Liver (tissue), 9 donors: ENCODE data around the gene LTBP4. TPM values are rescaled to one million over a fixed set of nuclear protein-coding genes. Genes with fewer than 3 reads are reported as not detected.

Source experiments
- DNase-seq: peaks from one replicate; pipeline ENCODE4 v3.0.0-alpha.2; 2017; ENCODE audit warnings: low spot score
- H3K27ac ChIP-seq, 2 donors: one replicate each; pipeline ENCODE4 v1.7.0; 2013; ENCODE audit warnings: inconsistent platforms in 2 of 2, low read length in 2 of 2, control low read depth in 1 of 2, low read depth in 1 of 2, mild to moderate bottlenecking in 1 of 2
- H3K27me3 ChIP-seq, 4 donors: one replicate each; pipeline versions ENCODE4 v1.6.1 to v1.7.0; 2013; ENCODE audit warnings: low read length in 3 of 4, inconsistent platforms in 1 of 4, mild to moderate bottlenecking in 1 of 4, moderate library complexity in 1 of 4; ENCODE audit not compliant: control insufficient read depth in 4 of 4, insufficient read depth in 4 of 4
- H3K36me3 ChIP-seq, 4 donors: one replicate each; pipeline versions ENCODE4 v1.6.1 to v1.7.0; 2013; ENCODE audit warnings: low read length in 3 of 4, mild to moderate bottlenecking in 3 of 4, low read depth in 1 of 4, moderate library complexity in 1 of 4; ENCODE audit not compliant: control insufficient read depth in 4 of 4, insufficient read depth in 3 of 4
- H3K4me1 ChIP-seq, 4 donors: one replicate each; pipeline versions ENCODE4 v1.6.1 to v1.7.0; 2013; ENCODE audit warnings: low read length in 3 of 4, mild to moderate bottlenecking in 3 of 4, moderate library complexity in 1 of 4; ENCODE audit not compliant: control insufficient read depth in 4 of 4, insufficient read depth in 4 of 4
- H3K4me3 ChIP-seq, 3 donors: one replicate each; pipeline versions ENCODE4 v1.6.1 to v1.7.0; 2013; ENCODE audit warnings: low read length in 3 of 3, control low read depth in 1 of 3, low read depth in 1 of 3, mild to moderate bottlenecking in 1 of 3
- H3K9ac ChIP-seq, 2 donors: one replicate each; pipeline ENCODE4 v1.7.0; 2013; ENCODE audit warnings: low read length in 2 of 2, mild to moderate bottlenecking in 2 of 2, moderate library complexity in 2 of 2, control low read depth in 1 of 2, low read depth in 1 of 2
- H3K9me3 ChIP-seq, 4 donors: one replicate each; pipeline versions ENCODE4 v1.6.1 to v1.7.0; 2013; ENCODE audit warnings: low read length in 3 of 4; ENCODE audit not compliant: control insufficient read depth in 4 of 4
- EGR1 ChIP-seq, 2 donors: IDR thresholded peaks; 2 replicates each; pipeline ENCODE4 v1.6.1; 2016 to 2018; ENCODE audit warnings: antibody characterized with exemption in 2 of 2, low read depth in 2 of 2
- FOXA2 ChIP-seq: IDR thresholded peaks from 2 replicates; pipeline ENCODE4 v1.6.1; 2016; ENCODE audit warnings: antibody characterized with exemption
- GABPA ChIP-seq, 2 donors: IDR thresholded peaks in 1 of 2; conservative IDR thresholded peaks in 1 of 2; 2 replicates each; pipeline ENCODE4 v1.6.1; 2016; ENCODE audit warnings: antibody characterized with exemption in 2 of 2, mild to moderate bottlenecking in 1 of 2, moderate library complexity in 1 of 2
- HNF4A ChIP-seq, 2 donors: conservative IDR thresholded peaks; 2 replicates each; pipeline ENCODE4 v1.6.1; 2016; ENCODE audit warnings: antibody characterized with exemption in 2 of 2, mild to moderate bottlenecking in 2 of 2
- HNF4G ChIP-seq: IDR thresholded peaks from 2 replicates; pipeline ENCODE4 v1.6.1; 2016; ENCODE audit warnings: antibody characterized with exemption
- JUND ChIP-seq, 2 donors: IDR thresholded peaks; 2 replicates each; pipeline ENCODE4 v1.6.1; 2016; ENCODE audit warnings: antibody characterized with exemption in 2 of 2
- NR2F2 ChIP-seq: IDR thresholded peaks from 2 replicates; pipeline ENCODE4 v1.6.1; 2016; ENCODE audit warnings: antibody characterized with exemption
- RAD21 ChIP-seq, 2 donors: IDR thresholded peaks; 2 replicates each; pipeline ENCODE4 v1.6.1; 2016; ENCODE audit warnings: antibody characterized with exemption in 2 of 2, mild to moderate bottlenecking in 2 of 2
- RXRA ChIP-seq, 2 donors: IDR thresholded peaks; 2 replicates each; pipeline ENCODE4 v1.6.1; 2017 to 2018; ENCODE audit warnings: antibody characterized with exemption in 2 of 2, mild to moderate bottlenecking in 1 of 2
- SP1 ChIP-seq: IDR thresholded peaks from 2 replicates; pipeline ENCODE4 v1.6.1; 2018; ENCODE audit warnings: antibody characterized with exemption, mild to moderate bottlenecking
- YY1 ChIP-seq: IDR thresholded peaks from 2 replicates; pipeline ENCODE4 v1.6.1; 2016; ENCODE audit warnings: antibody characterized with exemption, mild to moderate bottlenecking
- WGBS: extraction: QIAGEN DNeasy Blood & Tissue Kit; methylation state at CpG from one replicate; pipeline ENCODE4 v1.1.7; 2013; 5-methylcytosine and 5-hydroxymethylcytosine counted together
- polyA plus RNA-seq, 2 donors: library from polyadenylated mRNA; stranded (reverse) in 1 of 2; unstranded in 1 of 2; fragments of 200-250 nt in 1 of 2; fragments of >200 nt in 1 of 2; fragmentation: Nextera tagmentation in 1 of 2; extraction: Ambion mirVana in 1 of 2; gene quantifications; one replicate each; pipeline versions ENCODE4 v1.2.1 to v1.2.3, GENCODE V29; 2013 to 2015
- total RNA-seq, 2 donors: library from RNA; depleted of rRNA; stranded (reverse); fragments of >200 nt; gene quantifications; one replicate each; pipeline ENCODE4 v1.2.3, GENCODE V29; 2014
- TF ChIP-seq, protein P1 (sequence below): fragments of 150-350 bp; IDR thresholded peaks from 2 replicates; pipeline ENCODE4 v1.5.1; 2017; ENCODE audit warnings: improper control_type of control experiment, low read depth, low read length; ENCODE audit not compliant: missing input control
- TF ChIP-seq, protein P2 (sequence below): IDR thresholded peaks from 2 replicates; pipeline ENCODE4 v1.6.1; 2016; ENCODE audit warnings: antibody characterized with exemption, mild to moderate bottlenecking
- TF ChIP-seq, protein P3 (sequence below): IDR thresholded peaks from 2 replicates; pipeline ENCODE4 v1.6.1; 2016; ENCODE audit warnings: antibody characterized with exemption
- TF ChIP-seq, protein P4 (sequence below): IDR thresholded peaks from 2 replicates; pipeline ENCODE4 v1.6.1; 2016; ENCODE audit warnings: antibody characterized with exemption
- TF ChIP-seq, protein P5 (sequence below): IDR thresholded peaks from 2 replicates; pipeline ENCODE4 v1.6.1; 2016; ENCODE audit warnings: antibody characterized with exemption
- donor health status: healthy.
- donor health status: healthy.
- donor health status: healthy.
- donor health status: healthy.
- donor health status: healthy.

LTBP4 gene
- total and polyA plus RNA-seq, 4 donors: 9.6 to 28.7 (median 17.8) TPM

DNA sequence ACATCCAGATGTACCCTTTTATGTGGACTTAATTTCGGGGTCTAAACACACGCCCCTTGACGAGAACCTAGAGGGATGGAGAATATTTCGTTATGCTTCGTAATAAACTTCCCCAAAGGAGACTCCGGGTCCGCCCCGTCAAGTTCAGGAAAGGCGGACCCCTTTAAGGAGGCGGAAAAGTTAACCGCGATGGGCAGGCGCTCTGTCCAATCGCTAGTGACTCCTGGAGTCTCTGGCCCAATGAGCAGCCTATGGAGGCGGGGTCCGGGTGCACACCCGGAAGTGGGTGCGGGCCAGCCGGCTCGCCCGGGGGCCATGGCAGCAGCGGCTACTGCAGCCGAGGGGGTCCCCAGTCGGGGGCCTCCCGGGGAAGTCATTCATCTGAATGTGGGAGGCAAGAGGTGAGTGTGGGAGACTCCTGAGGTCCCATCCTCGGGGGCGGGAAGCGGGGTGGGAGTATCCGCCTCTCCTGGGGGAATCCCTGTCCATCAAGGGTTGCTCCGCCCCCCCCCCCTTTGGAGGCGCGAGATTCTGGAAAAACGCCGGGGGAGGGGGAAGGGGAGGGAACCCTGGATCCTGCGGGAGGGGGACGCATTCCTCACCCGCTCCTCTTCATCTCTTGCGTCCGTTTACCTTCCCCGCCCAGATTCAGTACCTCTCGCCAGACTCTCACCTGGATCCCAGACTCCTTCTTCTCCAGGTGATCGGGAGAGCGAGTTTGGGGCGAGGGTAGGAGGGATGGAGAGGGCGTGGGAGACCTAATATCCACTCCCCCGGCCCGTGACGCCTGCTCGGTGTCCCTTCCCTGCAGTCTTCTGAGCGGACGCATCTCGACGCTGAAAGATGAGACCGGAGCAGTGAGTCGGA lies 24.4 kb upstream of the LTBP4 start, which contains the start of gene SHKBP1:
TSS of gene SHKBP1 (plus strand) at position 289 of the 867 bp plus-strand sequence. CDS start at position 316, 27 bp downstream.
- TF ChIP-seq JUND (IDR thresholded peaks at IDR 0.05) (no peak), YY1 (peak; percentile 11), SP1 (peak; percentile 97), HNF4G (no peak), RAD21 (IDR thresholded peaks at IDR 0.05) (no peak), HNF4A (conservative IDR thresholded peaks at IDR 0.05) (no peak), EGR1 (IDR thresholded peaks at IDR 0.05; ENCODE audit: low read depth in 2 of 2) (no peak), RXRA (IDR thresholded peaks at IDR 0.05) (no peak), NR2F2 (no peak), GABPA (IDR thresholded peaks at IDR 0.05 in 1 of 2, conservative IDR thresholded peaks at IDR 0.05 in 1 of 2) (peak; percentile 63 to 82), FOXA2 (no peak)
- TF ChIP-seq, protein P1, sequence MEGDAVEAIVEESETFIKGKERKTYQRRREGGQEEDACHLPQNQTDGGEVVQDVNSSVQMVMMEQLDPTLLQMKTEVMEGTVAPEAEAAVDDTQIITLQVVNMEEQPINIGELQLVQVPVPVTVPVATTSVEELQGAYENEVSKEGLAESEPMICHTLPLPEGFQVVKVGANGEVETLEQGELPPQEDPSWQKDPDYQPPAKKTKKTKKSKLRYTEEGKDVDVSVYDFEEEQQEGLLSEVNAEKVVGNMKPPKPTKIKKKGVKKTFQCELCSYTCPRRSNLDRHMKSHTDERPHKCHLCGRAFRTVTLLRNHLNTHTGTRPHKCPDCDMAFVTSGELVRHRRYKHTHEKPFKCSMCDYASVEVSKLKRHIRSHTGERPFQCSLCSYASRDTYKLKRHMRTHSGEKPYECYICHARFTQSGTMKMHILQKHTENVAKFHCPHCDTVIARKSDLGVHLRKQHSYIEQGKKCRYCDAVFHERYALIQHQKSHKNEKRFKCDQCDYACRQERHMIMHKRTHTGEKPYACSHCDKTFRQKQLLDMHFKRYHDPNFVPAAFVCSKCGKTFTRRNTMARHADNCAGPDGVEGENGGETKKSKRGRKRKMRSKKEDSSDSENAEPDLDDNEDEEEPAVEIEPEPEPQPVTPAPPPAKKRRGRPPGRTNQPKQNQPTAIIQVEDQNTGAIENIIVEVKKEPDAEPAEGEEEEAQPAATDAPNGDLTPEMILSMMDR: no peak
- TF ChIP-seq, protein P2, sequence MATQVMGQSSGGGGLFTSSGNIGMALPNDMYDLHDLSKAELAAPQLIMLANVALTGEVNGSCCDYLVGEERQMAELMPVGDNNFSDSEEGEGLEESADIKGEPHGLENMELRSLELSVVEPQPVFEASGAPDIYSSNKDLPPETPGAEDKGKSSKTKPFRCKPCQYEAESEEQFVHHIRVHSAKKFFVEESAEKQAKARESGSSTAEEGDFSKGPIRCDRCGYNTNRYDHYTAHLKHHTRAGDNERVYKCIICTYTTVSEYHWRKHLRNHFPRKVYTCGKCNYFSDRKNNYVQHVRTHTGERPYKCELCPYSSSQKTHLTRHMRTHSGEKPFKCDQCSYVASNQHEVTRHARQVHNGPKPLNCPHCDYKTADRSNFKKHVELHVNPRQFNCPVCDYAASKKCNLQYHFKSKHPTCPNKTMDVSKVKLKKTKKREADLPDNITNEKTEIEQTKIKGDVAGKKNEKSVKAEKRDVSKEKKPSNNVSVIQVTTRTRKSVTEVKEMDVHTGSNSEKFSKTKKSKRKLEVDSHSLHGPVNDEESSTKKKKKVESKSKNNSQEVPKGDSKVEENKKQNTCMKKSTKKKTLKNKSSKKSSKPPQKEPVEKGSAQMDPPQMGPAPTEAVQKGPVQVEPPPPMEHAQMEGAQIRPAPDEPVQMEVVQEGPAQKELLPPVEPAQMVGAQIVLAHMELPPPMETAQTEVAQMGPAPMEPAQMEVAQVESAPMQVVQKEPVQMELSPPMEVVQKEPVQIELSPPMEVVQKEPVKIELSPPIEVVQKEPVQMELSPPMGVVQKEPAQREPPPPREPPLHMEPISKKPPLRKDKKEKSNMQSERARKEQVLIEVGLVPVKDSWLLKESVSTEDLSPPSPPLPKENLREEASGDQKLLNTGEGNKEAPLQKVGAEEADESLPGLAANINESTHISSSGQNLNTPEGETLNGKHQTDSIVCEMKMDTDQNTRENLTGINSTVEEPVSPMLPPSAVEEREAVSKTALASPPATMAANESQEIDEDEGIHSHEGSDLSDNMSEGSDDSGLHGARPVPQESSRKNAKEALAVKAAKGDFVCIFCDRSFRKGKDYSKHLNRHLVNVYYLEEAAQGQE: no peak
- TF ChIP-seq, protein P3, sequence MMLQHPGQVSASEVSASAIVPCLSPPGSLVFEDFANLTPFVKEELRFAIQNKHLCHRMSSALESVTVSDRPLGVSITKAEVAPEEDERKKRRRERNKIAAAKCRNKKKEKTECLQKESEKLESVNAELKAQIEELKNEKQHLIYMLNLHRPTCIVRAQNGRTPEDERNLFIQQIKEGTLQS: no peak
- TF ChIP-seq, protein P4, sequence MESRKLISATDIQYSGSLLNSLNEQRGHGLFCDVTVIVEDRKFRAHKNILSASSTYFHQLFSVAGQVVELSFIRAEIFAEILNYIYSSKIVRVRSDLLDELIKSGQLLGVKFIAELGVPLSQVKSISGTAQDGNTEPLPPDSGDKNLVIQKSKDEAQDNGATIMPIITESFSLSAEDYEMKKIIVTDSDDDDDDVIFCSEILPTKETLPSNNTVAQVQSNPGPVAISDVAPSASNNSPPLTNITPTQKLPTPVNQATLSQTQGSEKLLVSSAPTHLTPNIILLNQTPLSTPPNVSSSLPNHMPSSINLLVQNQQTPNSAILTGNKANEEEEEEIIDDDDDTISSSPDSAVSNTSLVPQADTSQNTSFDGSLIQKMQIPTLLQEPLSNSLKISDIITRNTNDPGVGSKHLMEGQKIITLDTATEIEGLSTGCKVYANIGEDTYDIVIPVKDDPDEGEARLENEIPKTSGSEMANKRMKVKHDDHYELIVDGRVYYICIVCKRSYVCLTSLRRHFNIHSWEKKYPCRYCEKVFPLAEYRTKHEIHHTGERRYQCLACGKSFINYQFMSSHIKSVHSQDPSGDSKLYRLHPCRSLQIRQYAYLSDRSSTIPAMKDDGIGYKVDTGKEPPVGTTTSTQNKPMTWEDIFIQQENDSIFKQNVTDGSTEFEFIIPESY: no peak
- TF ChIP-seq, protein P5, sequence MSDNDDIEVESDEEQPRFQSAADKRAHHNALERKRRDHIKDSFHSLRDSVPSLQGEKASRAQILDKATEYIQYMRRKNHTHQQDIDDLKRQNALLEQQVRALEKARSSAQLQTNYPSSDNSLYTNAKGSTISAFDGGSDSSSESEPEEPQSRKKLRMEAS: no peak
- H3K27ac ChIP-seq: peak within 1 kb of the TSS in 1 of 2 donors; percentile 60
- H3K27me3 ChIP-seq: no peaks in the 10 kb centered on the region
- 2% methylated on average over 55 of the region's 55 CpGs for WGBS
- H3K4me1 ChIP-seq: peaks cover 3 to 9% (median 5%) of the 10 kb centered on the region in 4 donors
- H3K9ac ChIP-seq: peak within 1 kb of the TSS in 1 of 2 donors; percentile 26
- peaks cover 0 to 6% (median 4%) of the 10 kb centered on the region in 4 donors for H3K36me3 ChIP-seq
- peak within 1 kb of the TSS; percentile 83 to 85 (median 85) for H3K4me3 ChIP-seq
- peak; percentile 96 for DNase-seq
- H3K9me3 ChIP-seq: no peaks in the 10 kb centered on the region
